ENCODE results near the gene POLR2F.

Gene POLR2F

DNA sequence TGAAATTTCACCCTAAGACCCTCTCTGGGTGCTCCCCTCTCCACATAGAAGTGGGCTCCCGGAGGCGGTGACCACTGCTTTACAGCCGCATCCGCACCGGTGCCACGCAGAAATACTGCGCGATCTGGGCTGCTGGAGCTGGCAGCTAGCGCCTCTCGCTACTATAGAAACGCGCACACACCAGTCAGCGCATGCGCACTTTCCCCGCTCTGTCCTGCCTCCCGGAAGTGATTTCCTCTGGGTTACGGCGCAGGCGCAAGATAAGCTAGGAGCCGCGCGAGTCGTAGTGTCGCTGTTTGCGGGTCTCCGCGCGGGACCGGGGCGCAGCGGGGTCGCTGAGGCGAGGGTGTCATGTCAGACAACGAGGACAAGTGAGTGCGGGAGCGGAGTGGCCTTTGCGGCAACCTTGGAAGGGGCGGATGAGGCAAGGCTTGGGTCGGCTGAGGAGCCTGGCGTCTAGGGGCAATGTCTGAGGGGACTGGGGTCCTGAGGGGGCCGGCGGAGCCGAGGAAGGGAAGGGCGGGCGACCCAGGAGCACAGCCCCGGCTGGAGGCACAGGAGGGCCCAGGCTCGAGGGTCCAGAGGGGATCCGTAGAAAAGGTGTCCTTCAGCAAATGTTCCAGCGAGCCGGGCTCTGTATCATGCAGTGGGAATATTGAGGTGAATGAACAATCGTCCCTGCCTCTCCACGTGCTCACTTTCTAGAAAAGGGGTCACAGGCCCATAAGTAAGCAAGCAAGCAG lies at the start of gene POLR2F, which contains the start of gene C22orf23:
TSS of gene POLR2F (plus strand) at position 263 of the 743 bp plus-strand sequence. CDS start at position 352, 89 bp downstream.
TSS of gene C22orf23 (minus strand) at position 165 of the 743 bp plus-strand sequence. CDS start 452 bp downstream, outside the sequence.
- H3K4me3 ChIP-seq (ENCODE audit: low read depth, low read length) = peak within 1 kb of the TSS; percentile 92
- TF ChIP-seq, protein P1, sequence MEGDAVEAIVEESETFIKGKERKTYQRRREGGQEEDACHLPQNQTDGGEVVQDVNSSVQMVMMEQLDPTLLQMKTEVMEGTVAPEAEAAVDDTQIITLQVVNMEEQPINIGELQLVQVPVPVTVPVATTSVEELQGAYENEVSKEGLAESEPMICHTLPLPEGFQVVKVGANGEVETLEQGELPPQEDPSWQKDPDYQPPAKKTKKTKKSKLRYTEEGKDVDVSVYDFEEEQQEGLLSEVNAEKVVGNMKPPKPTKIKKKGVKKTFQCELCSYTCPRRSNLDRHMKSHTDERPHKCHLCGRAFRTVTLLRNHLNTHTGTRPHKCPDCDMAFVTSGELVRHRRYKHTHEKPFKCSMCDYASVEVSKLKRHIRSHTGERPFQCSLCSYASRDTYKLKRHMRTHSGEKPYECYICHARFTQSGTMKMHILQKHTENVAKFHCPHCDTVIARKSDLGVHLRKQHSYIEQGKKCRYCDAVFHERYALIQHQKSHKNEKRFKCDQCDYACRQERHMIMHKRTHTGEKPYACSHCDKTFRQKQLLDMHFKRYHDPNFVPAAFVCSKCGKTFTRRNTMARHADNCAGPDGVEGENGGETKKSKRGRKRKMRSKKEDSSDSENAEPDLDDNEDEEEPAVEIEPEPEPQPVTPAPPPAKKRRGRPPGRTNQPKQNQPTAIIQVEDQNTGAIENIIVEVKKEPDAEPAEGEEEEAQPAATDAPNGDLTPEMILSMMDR (IDR thresholded peaks at IDR 0.05; ENCODE audit: borderline replicate concordance, insufficient read depth, low read depth, low read length) = no peak

DNA sequence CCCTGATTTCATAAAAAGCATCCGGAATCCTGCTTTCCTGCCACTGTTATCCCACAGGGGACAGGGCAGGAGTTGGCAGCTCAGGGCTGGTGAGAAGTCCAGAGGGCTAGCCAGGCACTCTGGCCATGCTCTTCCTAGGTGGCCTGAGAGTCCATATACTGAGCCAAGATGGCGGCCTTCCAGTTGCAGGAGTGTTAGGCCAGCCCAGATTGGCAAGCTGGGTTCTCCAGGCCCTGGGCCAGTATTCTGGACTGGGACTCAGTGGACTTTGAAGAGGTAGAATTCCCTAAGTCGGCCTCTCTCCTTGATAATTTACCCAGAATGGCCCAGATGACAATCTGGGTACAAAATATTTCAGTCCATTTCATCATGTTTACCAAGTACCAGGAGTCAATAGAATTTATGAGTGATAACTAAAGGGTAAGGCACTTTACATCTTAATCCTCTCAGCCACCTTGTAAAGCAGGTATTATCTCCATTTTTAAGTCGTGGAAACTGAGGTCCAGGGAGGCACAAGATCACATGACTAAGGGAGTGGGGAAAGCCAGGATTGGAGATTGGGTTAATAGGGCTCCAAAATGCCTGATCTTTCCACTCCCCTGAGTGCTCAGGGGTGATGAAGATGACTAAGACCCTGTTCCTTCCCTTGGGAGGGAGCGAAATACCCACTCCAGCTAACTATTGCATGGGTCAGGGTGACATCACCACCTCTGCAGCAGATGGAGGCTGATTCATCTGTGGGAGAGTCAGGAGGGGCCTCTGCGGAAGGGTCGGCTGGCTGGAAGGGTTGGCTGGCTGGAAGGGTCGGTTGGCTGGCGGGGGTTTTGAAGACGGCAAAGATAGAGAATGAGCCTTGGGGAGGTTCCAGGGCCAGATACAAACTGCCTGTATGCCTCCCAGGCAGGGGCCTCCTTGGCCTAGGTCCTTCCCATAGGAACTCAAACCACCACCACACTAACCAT lies 48.6 kb upstream of the POLR2F start:
- no peak overlapping the region for H3K4me3 ChIP-seq (ENCODE audit: low read depth, low read length)
- TF ChIP-seq, protein P1 (IDR thresholded peaks at IDR 0.05; ENCODE audit: borderline replicate concordance, insufficient read depth, low read depth, low read length) = no peak

DNA sequence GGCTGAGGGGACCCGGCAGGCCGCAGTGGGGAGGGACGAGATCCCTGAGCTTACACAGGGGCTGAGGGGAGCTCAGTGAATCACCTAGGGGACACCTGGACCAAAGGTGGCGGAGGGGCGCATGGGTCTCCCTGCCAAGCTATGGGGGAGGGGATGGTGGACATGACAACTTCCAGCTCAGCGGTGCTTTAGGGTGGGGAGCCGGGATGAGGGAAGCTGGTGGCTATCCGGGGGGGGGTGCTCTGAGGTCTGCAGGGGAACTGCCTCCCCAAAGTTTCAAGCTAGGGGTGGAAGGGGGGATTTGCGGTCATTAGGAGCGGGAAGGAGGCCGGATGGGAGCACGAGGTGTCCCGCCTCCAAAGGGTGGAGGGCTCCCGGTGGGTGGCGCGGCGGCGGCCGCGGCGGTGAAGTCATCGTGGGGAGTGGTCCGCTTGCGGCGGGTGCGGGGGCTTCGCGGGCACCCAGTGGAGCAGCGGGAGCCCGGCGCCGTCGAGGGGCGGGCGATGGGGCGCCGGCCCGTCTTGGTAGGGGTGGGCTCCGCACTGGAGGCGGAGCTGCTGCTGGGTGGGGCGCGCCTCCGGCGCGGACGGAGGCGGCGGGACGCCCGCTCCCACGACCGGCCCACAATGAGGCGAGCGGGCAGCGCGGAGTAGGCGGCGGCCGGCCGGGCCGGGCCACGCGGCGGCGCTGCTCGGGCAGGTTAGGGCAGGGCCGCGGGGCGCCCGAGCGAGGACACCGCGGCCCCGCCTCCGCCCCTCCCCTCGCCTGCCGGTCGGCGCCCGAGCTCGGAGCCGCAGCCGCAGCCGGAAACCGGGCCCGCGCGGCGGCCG lies 47.8 kb upstream of the POLR2F start, which contains the start of gene MICALL1:
TSS of gene MICALL1 (plus strand) at position 764 of the 830 bp plus-strand sequence. CDS start 126 bp downstream, outside the sequence.
- TF ChIP-seq, protein P1 (IDR thresholded peaks at IDR 0.05; ENCODE audit: borderline replicate concordance, insufficient read depth, low read depth, low read length) = peak; percentile 41; the same call in 1 of the 2 replicates
- peak within 1 kb of the TSS; percentile 61 for H3K4me3 ChIP-seq (ENCODE audit: low read depth, low read length)

DNA sequence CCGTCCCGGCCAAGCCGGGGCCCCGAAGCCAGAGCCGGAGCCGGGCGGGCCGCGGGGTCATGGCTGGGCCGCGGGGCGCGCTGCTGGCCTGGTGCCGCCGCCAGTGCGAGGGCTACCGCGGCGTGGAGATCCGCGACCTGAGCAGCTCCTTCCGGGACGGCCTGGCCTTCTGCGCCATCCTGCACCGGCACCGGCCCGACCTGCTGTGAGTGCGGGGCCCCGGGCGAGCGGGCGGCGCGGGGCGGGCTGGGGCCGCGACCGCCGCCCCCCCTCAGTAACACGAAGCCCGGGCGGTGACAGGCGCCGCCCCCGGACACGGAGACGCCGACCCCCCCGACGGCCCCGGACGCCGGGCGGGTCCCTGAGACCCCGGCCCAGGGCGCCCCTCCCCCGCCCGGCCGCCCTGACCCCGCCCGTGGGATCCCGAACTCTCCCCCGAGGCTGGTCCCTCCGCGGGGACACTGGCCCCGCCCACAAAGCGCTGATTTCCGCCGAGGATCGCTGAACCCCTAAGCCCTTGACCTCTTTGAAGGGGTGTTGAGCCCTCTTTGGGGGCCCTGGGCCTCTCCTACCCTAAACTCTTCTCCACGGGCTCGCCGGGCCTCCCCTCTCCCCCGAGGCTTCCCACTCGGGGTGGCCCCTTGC lies 47.0 kb upstream of the POLR2F start:
- TF ChIP-seq, protein P1 (IDR thresholded peaks at IDR 0.05; ENCODE audit: borderline replicate concordance, insufficient read depth, low read depth, low read length) = no peak

DNA sequence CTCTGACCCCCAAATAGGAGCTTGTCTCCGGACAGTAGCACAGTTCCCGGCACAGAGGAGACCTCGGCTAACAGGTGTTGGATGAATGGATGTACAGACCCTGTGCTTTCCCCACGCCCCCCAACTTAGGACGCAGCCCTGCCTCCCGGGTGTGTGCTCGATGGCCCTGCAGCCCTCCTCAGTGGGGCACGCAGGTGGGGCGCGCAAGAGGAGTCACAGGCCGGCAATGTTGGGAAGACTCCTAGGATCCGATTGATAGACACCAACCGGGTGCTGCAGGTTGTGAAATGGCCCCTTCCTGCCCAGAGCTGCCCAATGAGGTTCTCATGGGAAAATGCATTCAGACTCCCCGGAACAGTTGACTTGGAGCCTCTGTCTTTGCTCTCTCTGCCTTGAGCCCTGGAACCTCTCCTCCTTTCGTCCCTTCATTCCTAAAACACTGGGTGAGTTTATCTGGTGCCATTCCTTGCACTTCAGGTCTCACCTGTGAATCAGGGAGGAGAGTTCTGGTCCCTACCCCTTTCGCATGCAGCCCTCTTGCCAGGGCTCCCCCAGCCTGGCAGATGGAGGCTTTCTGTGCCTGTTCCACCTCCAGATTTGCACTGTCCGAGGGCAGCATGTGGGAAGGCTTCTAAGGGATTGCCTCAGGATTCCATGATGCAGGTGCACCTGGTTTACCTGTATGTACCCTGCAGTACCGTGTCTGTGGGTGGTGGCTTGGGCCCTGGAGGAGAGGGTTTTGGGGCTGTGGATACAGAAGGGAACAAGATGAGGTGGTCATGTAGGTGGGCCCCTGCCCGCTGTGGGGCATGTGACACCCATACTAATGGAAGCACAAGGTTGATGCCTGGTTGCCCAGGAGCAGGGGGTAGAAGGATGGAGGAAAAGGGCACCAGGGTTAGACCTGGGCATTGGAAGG lies 46.2 kb upstream of the POLR2F start:
- TF ChIP-seq, protein P1 (IDR thresholded peaks at IDR 0.05; ENCODE audit: borderline replicate concordance, insufficient read depth, low read depth, low read length) = no peak
- peak overlapping the region; percentile 61 for H3K4me3 ChIP-seq (ENCODE audit: low read depth, low read length)

More for the DNA sequence above, 47.0 kb upstream of the POLR2F start:
- H3K4me3 ChIP-seq (ENCODE audit: low read depth, low read length) = peak overlapping the region; percentile 61
